ENCODE measurements around the gene PCGF3. TPM values are rescaled to one million over a fixed set of nuclear protein-coding genes. Genes with fewer than 3 reads are reported as not detected.

PCGF3 gene
- 30.4 and 31.0 TPM in 2 replicates for total RNA-seq

GRCh38 chr4:705278-706082 lies at the start of gene PCGF3:
PCGF3 (plus strand) TSS chr4:705832; CDS start chr4:733681, 27,849 bp downstream.
- Mint-ChIP-seq H3K27me3 (ENCODE audit: insufficient read depth) (peaks cover 2% of the 10 kb centered on the region), H3K4me1 (ENCODE audit: low read depth) (peaks cover 27% of the 10 kb centered on the region), H3K27ac (peak within 1 kb of the TSS; percentile 83), H3K4me3 (peak within 1 kb of the TSS; percentile 83), H3K9me3 (no peaks in the 10 kb centered on the region), H3K36me3 (ENCODE audit: low read depth) (peaks cover 5% of the 10 kb centered on the region)
- peak; percentile 95 for DNase-seq (ENCODE audit: low spot score)
- intact Hi-C loops (cut with micrococcal nuclease): loop anchor here (1.0 to 2.0 kb wide), 6 partner anchors 24 to 875 kb away; partner anchors contain the start of genes ATP5ME, DGKQ, GAK and MYL5

GRCh38 chr4:656436-657337 lies 48.9 kb upstream of the PCGF3 start:
- H3K9me3 Mint-ChIP-seq: no peaks in the 10 kb centered on the region
- no peak overlapping the region for H3K27ac Mint-ChIP-seq
- H3K4me3 Mint-ChIP-seq: no peak overlapping the region
- no peaks in the 10 kb centered on the region for H3K4me1 Mint-ChIP-seq (ENCODE audit: low read depth)
- peaks cover 5% of the 10 kb centered on the region for H3K36me3 Mint-ChIP-seq (ENCODE audit: low read depth)
- DNase-seq (ENCODE audit: low spot score): no peak
- intact Hi-C loops (cut with micrococcal nuclease): no loop called here
- peaks cover 3% of the 10 kb centered on the region for H3K27me3 Mint-ChIP-seq (ENCODE audit: insufficient read depth)

- Mint-ChIP-seq H3K27ac (no peak overlapping the region), H3K36me3 (ENCODE audit: low read depth) (peaks cover 5% of the 10 kb centered on the region), H3K4me1 (ENCODE audit: low read depth) (no peaks in the 10 kb centered on the region), H3K9me3 (no peaks in the 10 kb centered on the region), H3K27me3 (ENCODE audit: insufficient read depth) (no peaks in the 10 kb centered on the region), H3K4me3 (no peak overlapping the region)
- intact Hi-C loops (cut with micrococcal nuclease): no loop called here
- no peak for DNase-seq (ENCODE audit: low spot score)
Measured at GRCh38 chr4:657338-657833, 48.2 kb upstream of the PCGF3 start.

- no peaks in the 10 kb centered on the region for H3K4me1 Mint-ChIP-seq (ENCODE audit: low read depth)
Measured at GRCh38 chr4:657834-658667, 47.6 kb upstream of the PCGF3 start.

GRCh38 chr4:658681-659667 lies 46.7 kb upstream of the PCGF3 start:
- no peak overlapping the region for H3K4me3 Mint-ChIP-seq
- H3K36me3 Mint-ChIP-seq (ENCODE audit: low read depth): peaks cover 5% of the 10 kb centered on the region
- DNase-seq (ENCODE audit: low spot score): no peak
- no peaks in the 10 kb centered on the region for H3K9me3 Mint-ChIP-seq
- intact Hi-C loops (cut with micrococcal nuclease): no loop called here
- H3K4me1 Mint-ChIP-seq (ENCODE audit: low read depth): no peaks in the 10 kb centered on the region
- no peaks in the 10 kb centered on the region for H3K27me3 Mint-ChIP-seq (ENCODE audit: insufficient read depth)
- H3K27ac Mint-ChIP-seq: no peak overlapping the region

More at GRCh38 chr4:657834-658667, 47.6 kb upstream of the PCGF3 start:
- H3K27me3 Mint-ChIP-seq (ENCODE audit: insufficient read depth): no peaks in the 10 kb centered on the region
- intact Hi-C loops (cut with micrococcal nuclease): no loop called here
- H3K27ac Mint-ChIP-seq: no peak overlapping the region
- no peak for DNase-seq (ENCODE audit: low spot score)
- H3K4me3 Mint-ChIP-seq: no peak overlapping the region
- no peaks in the 10 kb centered on the region for H3K9me3 Mint-ChIP-seq
- H3K36me3 Mint-ChIP-seq (ENCODE audit: low read depth): peaks cover 5% of the 10 kb centered on the region

- peaks cover 5% of the 10 kb centered on the region for H3K36me3 Mint-ChIP-seq (ENCODE audit: low read depth)
- intact Hi-C loops (cut with micrococcal nuclease): no loop called here
- no peak overlapping the region for H3K4me3 Mint-ChIP-seq
- DNase-seq (ENCODE audit: low spot score): no peak
- H3K9me3 Mint-ChIP-seq: no peaks in the 10 kb centered on the region
- H3K27ac Mint-ChIP-seq: no peak overlapping the region
- H3K4me1 Mint-ChIP-seq (ENCODE audit: low read depth): peaks cover 8% of the 10 kb centered on the region
- no peaks in the 10 kb centered on the region for H3K27me3 Mint-ChIP-seq (ENCODE audit: insufficient read depth)
Measured at GRCh38 chr4:659851-660250, 45.8 kb upstream of the PCGF3 start.

- Mint-ChIP-seq H3K9me3 (no peaks in the 10 kb centered on the region), H3K27me3 (ENCODE audit: insufficient read depth) (no peaks in the 10 kb centered on the region), H3K4me1 (ENCODE audit: low read depth) (peaks cover 8% of the 10 kb centered on the region), H3K36me3 (ENCODE audit: low read depth) (peaks cover 5% of the 10 kb centered on the region), H3K27ac (no peak overlapping the region), H3K4me3 (no peak overlapping the region)
- DNase-seq (ENCODE audit: low spot score): no peak
- intact Hi-C loops (cut with micrococcal nuclease): no loop called here
Measured at GRCh38 chr4:660401-660800, 45.2 kb upstream of the PCGF3 start.

- no peak for DNase-seq (ENCODE audit: low spot score)
- H3K27ac Mint-ChIP-seq: no peak overlapping the region
- H3K4me3 Mint-ChIP-seq: no peak overlapping the region
- H3K4me1 Mint-ChIP-seq (ENCODE audit: low read depth): peaks cover 8% of the 10 kb centered on the region
- no peaks in the 10 kb centered on the region for H3K27me3 Mint-ChIP-seq (ENCODE audit: insufficient read depth)
- intact Hi-C loops (cut with micrococcal nuclease): no loop called here
- no peaks in the 10 kb centered on the region for H3K9me3 Mint-ChIP-seq
- peaks cover 5% of the 10 kb centered on the region for H3K36me3 Mint-ChIP-seq (ENCODE audit: low read depth)
Measured at GRCh38 chr4:661231-661630, 44.4 kb upstream of the PCGF3 start.

- no peaks in the 10 kb centered on the region for H3K9me3 Mint-ChIP-seq
- H3K27me3 Mint-ChIP-seq (ENCODE audit: insufficient read depth): no peaks in the 10 kb centered on the region
- peak overlapping the region; percentile 63 for H3K27ac Mint-ChIP-seq
- H3K4me1 Mint-ChIP-seq (ENCODE audit: low read depth): peaks cover 8% of the 10 kb centered on the region
- DNase-seq (ENCODE audit: low spot score): no peak
- peak overlapping the region; percentile 86 for H3K4me3 Mint-ChIP-seq
- intact Hi-C loops (cut with micrococcal nuclease): no loop called here
- peaks cover 5% of the 10 kb centered on the region for H3K36me3 Mint-ChIP-seq (ENCODE audit: low read depth)
Measured at GRCh38 chr4:661881-662761, 43.5 kb upstream of the PCGF3 start.

- H3K27ac Mint-ChIP-seq: peak overlapping the region; percentile 72
- H3K36me3 Mint-ChIP-seq (ENCODE audit: low read depth): peaks cover 5% of the 10 kb centered on the region
- no peak for DNase-seq (ENCODE audit: low spot score)
- H3K4me1 Mint-ChIP-seq (ENCODE audit: low read depth): peaks cover 8% of the 10 kb centered on the region
- intact Hi-C loops (cut with micrococcal nuclease): no loop called here
- H3K4me3 Mint-ChIP-seq: peak overlapping the region; percentile 86
- no peaks in the 10 kb centered on the region for H3K27me3 Mint-ChIP-seq (ENCODE audit: insufficient read depth)
- H3K9me3 Mint-ChIP-seq: no peaks in the 10 kb centered on the region
Measured at GRCh38 chr4:663046-663437, 42.6 kb upstream of the PCGF3 start.
